GM23338 (cell line): Measurements from ENCODE around the gene SLF2. TPM values are rescaled to one million over a fixed set of nuclear protein-coding genes. Genes with fewer than 3 reads are reported as not detected.

Source experiments
- ATAC-seq: fragments of 200-7000 bp; cut with Tn5 transposase; 3 replicates; pipeline ENCODE4 v1.9.1; 2020
- DNase-seq: peaks from one replicate; pipeline ENCODE4 v3.0.0-alpha.2; 2015; ENCODE audit warnings: low spot score
- H2AFZ ChIP-seq: fragments of 200-600 bp; sonication (generic); 2 replicates; pipeline ENCODE4 v1.8.0; 2016; ENCODE audit warnings: antibody characterized with exemption, mild to moderate bottlenecking, moderate library complexity
- H3F3A ChIP-seq: fragments of 200-600 bp; sonication (generic); replicated peaks from 2 replicates; pipeline ENCODE4 v1.8.0; 2017; ENCODE audit warnings: antibody characterized with exemption, mixed run types, low read depth
- H3K27ac ChIP-seq: fragments of 200-600 bp; sonication (generic); 2 replicates; pipeline ENCODE4 v1.6.1; 2016; ENCODE audit warnings: low read depth
- H3K27me3 ChIP-seq: fragments of 200-600 bp; sonication (generic); 2 replicates; pipeline ENCODE4 v1.8.0; 2016; ENCODE audit warnings: mild to moderate bottlenecking, mixed run types, moderate library complexity; ENCODE audit not compliant: insufficient read depth
- H3K36me3 ChIP-seq: fragments of 200-600 bp; sonication (generic); 2 replicates; pipeline ENCODE4 v1.8.0; 2016; ENCODE audit warnings: mild to moderate bottlenecking; ENCODE audit not compliant: insufficient read depth
- H3K4me1 ChIP-seq: fragments of 200-600 bp; sonication (generic); 2 replicates; pipeline ENCODE4 v1.8.0; 2016; ENCODE audit warnings: mild to moderate bottlenecking, moderate library complexity; ENCODE audit not compliant: insufficient read depth
- H3K4me2 ChIP-seq: fragments of 200-600 bp; sonication (generic); 2 replicates; pipeline ENCODE4 v1.7.1; 2017; ENCODE audit warnings: mixed run types
- H3K4me3 ChIP-seq: fragments of 200-600 bp; sonication (generic); 2 replicates; pipeline ENCODE4 v1.6.1; 2016; ENCODE audit warnings: mixed run types
- H3K79me2 ChIP-seq: fragments of 200-600 bp; sonication (generic); replicated peaks from 2 replicates; pipeline ENCODE4 v1.8.0; 2017; ENCODE audit warnings: mild to moderate bottlenecking; ENCODE audit not compliant: insufficient read depth
- H3K9me2 ChIP-seq: fragments of 200-600 bp; sonication (generic); 2 replicates; pipeline ENCODE4 v1.8.0; 2017; ENCODE audit not compliant: insufficient read depth
- H4K20me1 ChIP-seq: fragments of 200-600 bp; sonication (generic); replicated peaks from 2 replicates; pipeline ENCODE4 v1.8.0; 2017; ENCODE audit warnings: mild to moderate bottlenecking; ENCODE audit not compliant: insufficient read depth
- H3K27ac Mint-ChIP-seq: 2 replicates; pipeline ENCODE4 v1.8.0; 2020; ENCODE audit warnings: inconsistent platforms, mild to moderate bottlenecking, moderate library complexity, mixed read lengths
- H3K27me3 Mint-ChIP-seq: 3 replicates; pipeline ENCODE4 v1.8.0; 2022; ENCODE audit warnings: low read depth, mild to moderate bottlenecking, moderate library complexity, mixed read lengths, inconsistent platforms; ENCODE audit not compliant: insufficient read depth, poor library complexity
- H3K36me3 Mint-ChIP-seq: 3 replicates; pipeline ENCODE4 v1.8.0; 2021; ENCODE audit warnings: low read depth, mild to moderate bottlenecking, inconsistent platforms, moderate library complexity, mixed read lengths
- H3K4me1 Mint-ChIP-seq: 3 replicates; pipeline ENCODE4 v1.8.0; 2020; ENCODE audit warnings: mild to moderate bottlenecking, inconsistent platforms, mixed read lengths
- H3K4me3 Mint-ChIP-seq: 3 replicates; pipeline ENCODE4 v1.8.0; 2021; ENCODE audit warnings: moderate library complexity, mild to moderate bottlenecking, inconsistent platforms, mixed read lengths
- H3K9me3 Mint-ChIP-seq: 3 replicates; pipeline ENCODE4 v1.8.0; 2020; ENCODE audit warnings: moderate library complexity, mild to moderate bottlenecking, inconsistent platforms, mixed read lengths
- CTCF ChIP-seq, 2 experiments: fragments of 200-600 bp in 1 of 2; sonication (generic) in 1 of 2; conservative IDR thresholded peaks; 2 replicates each; pipeline versions ENCODE4 v1.5.1 to v1.6.1; 2016 to 2017; ENCODE audit warnings: antibody characterized with exemption in 2 of 2, low read depth in 2 of 2, mild to moderate bottlenecking in 2 of 2, moderate library complexity in 1 of 2
- NANOG ChIP-seq: IDR thresholded peaks from 2 replicates; pipeline ENCODE4 v1.6.1; 2016; ENCODE audit warnings: antibody characterized with exemption, borderline replicate concordance
- ZNF114 ChIP-seq: fragments of 250-450 bp; sonication (Bioruptor Pico); IDR thresholded peaks from 2 replicates; pipeline ENCODE4 v1.5.0; 2020; ENCODE audit warnings: mild to moderate bottlenecking, moderate library complexity
- ZNF331 ChIP-seq: fragments of 250-450 bp; sonication (Bioruptor Pico); IDR thresholded peaks from 2 replicates; pipeline ENCODE4 v1.5.0; 2020; ENCODE audit warnings: low read depth, mild to moderate bottlenecking, moderate library complexity
- ZNF462 ChIP-seq: fragments of 250-450 bp; sonication (Bioruptor Pico); IDR thresholded peaks from 2 replicates; pipeline ENCODE4 v1.5.0; 2020; ENCODE audit warnings: mild to moderate bottlenecking, moderate library complexity
- polyA plus RNA-seq: library from polyadenylated mRNA; unstranded; fragments of >200 nt; fragmentation: Nextera tagmentation; extraction: Ambion mirVana; gene quantifications from 2 replicates; pipeline ENCODE4 v1.2.1, GENCODE V29; 2016
- total RNA-seq: library from RNA; depleted of rRNA; stranded (reverse); fragments of >200 nt; shearing (Covaris generic); gene quantifications from 2 replicates; pipeline ENCODE4 v1.2.3, GENCODE V29; 2014

Gene SLF2
- total and polyA plus RNA-seq, 2 experiments from 2014 or later, result 13.6 to 22.1 TPM

DNA sequence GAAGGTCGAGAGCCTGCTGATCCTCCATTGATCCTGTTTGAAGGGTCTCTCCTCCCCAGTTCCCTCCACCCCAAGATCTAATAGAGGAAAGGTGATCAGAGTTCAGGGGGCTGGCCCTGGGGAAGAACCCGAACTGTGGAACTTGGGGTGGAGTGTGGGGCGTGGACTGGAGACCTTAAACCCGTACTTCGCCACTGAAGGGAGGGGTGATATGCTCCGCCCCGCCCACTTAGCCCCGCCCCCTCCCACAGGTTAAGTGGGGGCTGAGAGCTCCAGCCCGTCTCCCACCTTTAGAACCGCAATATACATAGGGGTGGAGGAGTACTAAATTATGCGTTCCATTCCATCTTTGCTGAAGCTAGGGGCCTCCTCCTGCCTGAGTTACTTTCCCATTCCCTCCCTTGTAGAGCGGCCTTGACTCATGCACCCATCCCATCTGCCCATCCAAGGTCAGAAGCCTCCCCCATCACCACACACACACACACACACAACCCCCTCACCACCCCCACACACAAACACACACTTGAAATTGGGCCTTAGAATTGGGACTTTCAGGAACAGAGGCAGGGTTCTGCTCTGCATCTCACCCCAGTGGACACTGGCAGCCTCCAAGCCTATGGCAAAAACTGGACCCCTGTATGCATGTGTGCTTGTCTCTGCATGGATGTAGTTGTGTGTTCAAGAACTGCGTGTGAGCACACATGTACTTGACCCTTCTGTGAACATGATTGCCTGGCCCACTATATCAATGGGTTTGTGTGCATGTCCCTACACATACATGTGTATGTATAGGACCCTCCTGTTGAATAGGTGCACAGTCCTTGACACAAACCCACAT, 57.5 kb downstream of the SLF2 start:
- Mint-ChIP-seq H3K9me3 (no peaks in the 10 kb centered on the region), H3K27ac (no peak overlapping the region)
- ATAC-seq, result peak; percentile 38

More for the DNA sequence above, 57.5 kb downstream of the SLF2 start:
- Histone ChIP-seq H4K20me1 (no peaks in the 10 kb centered on the region), H3K36me3 (no peaks in the 10 kb centered on the region), H3K27ac (no peak overlapping the region), H3K27me3 (no peaks in the 10 kb centered on the region), H3K9me2 (no peaks in the 10 kb centered on the region), H3F3A (peaks cover 5% of the 10 kb centered on the region; the same call in 1 of the 2 replicates), H2AFZ (peak overlapping the region; percentile 96), H3K4me3 (peak overlapping the region; percentile 92), H3K4me2 (peak overlapping the region; percentile 96), H3K4me1 (peaks cover 26% of the 10 kb centered on the region), H3K79me2 (no peaks in the 10 kb centered on the region)
- H3K4me3 Mint-ChIP-seq, result peak overlapping the region; percentile 77
- H3K36me3 Mint-ChIP-seq, result 0 out of 3 replicates have a peak, but pooled peaks cover 3% of the 10 kb centered on the region
- peak; percentile 52 for DNase-seq
- peaks cover 15% of the 10 kb centered on the region for H3K27me3 Mint-ChIP-seq
- TF ChIP-seq CTCF (conservative IDR thresholded peaks at IDR 0.05; ENCODE audit: low read depth in 2 of 2) (no peak), NANOG (no peak), ZNF331 (no peak), ZNF114 (CRISPR knock-in tag) (no peak), ZNF462 (CRISPR knock-in tag) (no peak)
- H3K4me1 Mint-ChIP-seq, result peaks cover 32% of the 10 kb centered on the region
